T-cell (primary cell): ENCODE results near the gene SLC35F4. TPM values are rescaled to one million over a fixed set of nuclear protein-coding genes. Genes with fewer than 3 reads are reported as not detected.

ENCODE experiments used
- ATAC-seq, 4 experiments: fragments of 200-7000 bp in 3 of 4; fragments of 150-1000 bp in 1 of 4; cut with Tn5 transposase; replicated peaks in 1 of 4; 1 replicate in 3 of 4; 2 replicates in 1 of 4; pipeline ENCODE4 v1.10.0; 2021; ENCODE audit warnings: moderate library complexity in 3 of 4, mild to moderate bottlenecking in 2 of 4, moderate number of reproducible peaks in 1 of 4
- CTCF ChIA-PET, 2 donors: fragments of 300-600 bp; sonication (Branson Sonifier 250); formaldehyde crosslinking; loops; one replicate each; lab custom pipeline; 2022; ENCODE audit warnings: antibody characterized with exemption in 2 of 2; lab: Charles Lee
- POLR2A ChIA-PET, 2 donors: fragments of 300-600 bp; sonication (Branson Sonifier 250); formaldehyde crosslinking; loops; one replicate each; lab custom pipeline; 2022; ENCODE audit warnings: antibody characterized with exemption in 2 of 2; lab: Charles Lee
- DNase-seq, 35 experiments: peaks; one replicate each; pipeline versions ENCODE4 v3.0.0 to v3.0.0-alpha.2; 2013 to 2023
- H3K27ac ChIP-seq: one replicate; pipeline ENCODE4 v1.5.1; 2013; ENCODE audit warnings: low read length
- H3K27me3 ChIP-seq, 2 experiments: replicated peaks in 1 of 2; 1 replicate in 1 of 2; 2 replicates in 1 of 2; pipeline versions ENCODE4 v1.6.1 to v1.7.0; 2013; ENCODE audit warnings: low read length in 1 of 2, mixed read lengths in 1 of 2; ENCODE audit not compliant: control insufficient read depth in 2 of 2, insufficient read depth in 2 of 2; ENCODE audit errors: extremely low read depth in 1 of 2
- H3K36me3 ChIP-seq, 2 donors: 1 replicate in 1 of 2; 2 replicates in 1 of 2; pipeline versions ENCODE4 v1.6.1 to v1.7.0; 2013; ENCODE audit warnings: low read length in 1 of 2; ENCODE audit not compliant: control insufficient read depth in 2 of 2, insufficient read depth in 1 of 2; ENCODE audit errors: extremely low read depth in 1 of 2
- H3K4me1 ChIP-seq, 2 experiments: 1 replicate in 1 of 2; 2 replicates in 1 of 2; pipeline versions ENCODE4 v1.6.1 to v1.7.0; 2013; ENCODE audit warnings: low read length in 2 of 2, mixed read lengths in 1 of 2; ENCODE audit not compliant: insufficient read depth in 2 of 2, control insufficient read depth in 1 of 2; ENCODE audit errors: extremely low read depth in 1 of 2
- H3K4me3 ChIP-seq, 2 donors: 1 replicate in 1 of 2; 2 replicates in 1 of 2; pipeline versions ENCODE4 v1.5.1 to v1.7.0; 2013; ENCODE audit warnings: mild to moderate bottlenecking in 2 of 2, low read length in 1 of 2, moderate library complexity in 1 of 2; ENCODE audit not compliant: control insufficient read depth in 1 of 2; ENCODE audit errors: extremely low read depth in 1 of 2
- H3K9me3 ChIP-seq: 2 replicates; pipeline ENCODE4 v1.7.0; 2013
- H3K27ac Mint-ChIP-seq, 2 donors: one replicate each; pipeline ENCODE4 v1.8.0; 2020 to 2021; ENCODE audit warnings: mild to moderate bottlenecking in 2 of 2, mixed read lengths in 2 of 2
- H3K27me3 Mint-ChIP-seq, 2 donors: one replicate each; pipeline ENCODE4 v1.8.0; 2021 to 2022; ENCODE audit warnings: mixed read lengths in 2 of 2
- H3K36me3 Mint-ChIP-seq: one replicate; pipeline ENCODE4 v1.8.0; 2021; ENCODE audit warnings: mixed read lengths
- H3K4me1 Mint-ChIP-seq, 3 donors: one replicate each; pipeline ENCODE4 v1.8.0; 2020 to 2022; ENCODE audit warnings: mixed read lengths in 3 of 3, mild to moderate bottlenecking in 1 of 3
- H3K4me3 Mint-ChIP-seq, 3 donors: one replicate each; pipeline ENCODE4 v1.8.0; 2020 to 2022; ENCODE audit warnings: mild to moderate bottlenecking in 3 of 3, mixed read lengths in 3 of 3, moderate library complexity in 3 of 3
- H3K9me3 Mint-ChIP-seq, 3 donors: one replicate each; pipeline ENCODE4 v1.8.0; 2020 to 2022; ENCODE audit warnings: mixed read lengths in 3 of 3
- total RNA-seq, 35 experiments: library from RNA in 6 of 35; stranded (reverse) in 6 of 35; fragments of 120-200 nt in 1 of 35; gene quantifications; one replicate each; pipeline versions ENCODE4 v1.2.1 to v1.2.4 and lab custom pipeline; 2013 to 2026

SLC35F4 gene
- total RNA-seq, 5 donors from 2014 or later (not counting 1 experiment from before 2014, with no cell fraction given), result not detected

GRCh38 chr14:57519043-57519442 lies 346.8 kb downstream of the SLC35F4 start:
- H3K27ac ChIP-seq, result no peak overlapping the region
- POLR2A ChIA-PET, result no interaction called here
- H3K4me3 Mint-ChIP-seq, result no peak overlapping the region

More at GRCh38 chr14:57519043-57519442, 346.8 kb downstream of the SLC35F4 start:
- Histone ChIP-seq H3K4me3 (no peak overlapping the region), H3K27me3 (no peaks in the 10 kb centered on the region), H3K9me3 (no peaks in the 10 kb centered on the region), H3K36me3 (no peaks in the 10 kb centered on the region), H3K4me1 (no peaks in the 10 kb centered on the region)
- Mint-ChIP-seq H3K27me3 (peaks cover 3 to 5% of the 10 kb centered on the region in 2 donors), H3K36me3 (no peaks in the 10 kb centered on the region), H3K27ac (no peak overlapping the region), H3K9me3 (peaks cover 38 to 53% (median 44%) of the 10 kb centered on the region in 3 donors), H3K4me1 (no peaks in the 10 kb centered on the region)
- no peak for ATAC-seq
- no peak for DNase-seq
- CTCF ChIA-PET, result no interaction called here
